Small intestine (tissue), 7 donors: Measurements from ENCODE around the gene ATXN10. TPM values are rescaled to one million over a fixed set of nuclear protein-coding genes. Genes with fewer than 3 reads are reported as not detected.
"Not testable (repeated sequence)": the region's sequence is repeated elsewhere in the genome, so short reads cannot be mapped to it uniquely, and the experiment has no call there.

Experiments used
- DNase-seq, 2 donors: peaks; one replicate each; pipeline versions ENCODE4 v3.0.0 to v3.0.0-alpha.2; 2013
- FAIRE-seq: peaks from 2 replicates; lab custom pipeline; 2012; peaks lifted over from hg19 to GRCh38; lab: Jason Lieb, UNC
- H3K27ac ChIP-seq, 3 donors: one replicate each; pipeline ENCODE4 v1.5.1; 2013; ENCODE audit warnings: low read length in 2 of 3, mild to moderate bottlenecking in 2 of 3, control low read depth in 1 of 3, inconsistent platforms in 1 of 3, low read depth in 1 of 3, moderate library complexity in 1 of 3
- H3K27me3 ChIP-seq, 3 donors: one replicate each; pipeline ENCODE4 v1.6.1; 2013; ENCODE audit warnings: low read length in 3 of 3, inconsistent platforms in 1 of 3; ENCODE audit not compliant: control insufficient read depth in 3 of 3, insufficient read depth in 3 of 3
- H3K36me3 ChIP-seq, 3 donors: one replicate each; pipeline ENCODE4 v1.6.1; 2013; ENCODE audit warnings: low read length in 3 of 3, inconsistent platforms in 1 of 3, low read depth in 1 of 3, mild to moderate bottlenecking in 1 of 3, moderate library complexity in 1 of 3; ENCODE audit not compliant: control insufficient read depth in 3 of 3, insufficient read depth in 2 of 3
- H3K4me1 ChIP-seq, 3 donors: one replicate each; pipeline ENCODE4 v1.6.1; 2013; ENCODE audit warnings: low read length in 2 of 3, inconsistent platforms in 1 of 3, low read depth in 1 of 3, mild to moderate bottlenecking in 1 of 3, moderate library complexity in 1 of 3; ENCODE audit not compliant: control insufficient read depth in 3 of 3, insufficient read depth in 2 of 3
- H3K4me3 ChIP-seq, 3 donors: one replicate each; pipeline ENCODE4 v1.5.1; 2013; ENCODE audit warnings: low read length in 3 of 3, control low read depth in 1 of 3, inconsistent platforms in 1 of 3, low read depth in 1 of 3, mild to moderate bottlenecking in 1 of 3, moderate library complexity in 1 of 3
- H3K9me3 ChIP-seq, 2 donors: one replicate each; pipeline ENCODE4 v1.6.1; 2013; ENCODE audit warnings: low read depth in 1 of 2, low read length in 1 of 2; ENCODE audit not compliant: control insufficient read depth in 2 of 2, insufficient read depth in 1 of 2
- WGBS, 3 donors: extraction: QIAGEN DNeasy Blood & Tissue Kit; methylation state at CpG; one replicate each; pipeline ENCODE4 v1.1.7; 2013; 5-methylcytosine and 5-hydroxymethylcytosine counted together
- polyA plus RNA-seq, 4 donors: library from polyadenylated mRNA; stranded (reverse) in 3 of 4; unstranded in 1 of 4; fragments of 200-250 nt in 3 of 4; fragments of 120-200 nt in 1 of 4; gene quantifications; one replicate each; pipeline versions ENCODE4 v1.2.1 to v1.2.3, GENCODE V29; 2013
- donor health status: healthy with polysubstance abuse.
- donor health status: control.
- donor health status: control.
- donor health status: Bipolar disorder and iron deficiency.
- donor health status: healthy.

ATXN10 gene
- polyA plus RNA-seq, 4 donors: 15.4 to 74.3 (median 39.2) TPM

- peaks cover 0 to 22% of the 10 kb centered on the region in 2 donors for H3K9me3 ChIP-seq
- no peak overlapping the region for H3K4me3 ChIP-seq
- H3K27ac ChIP-seq: no peak overlapping the region
- DNase-seq: no peak
- peaks cover 0 to 20% (median 2%) of the 10 kb centered on the region in 3 donors for H3K36me3 ChIP-seq
- no peak for FAIRE-seq
- no peaks in the 10 kb centered on the region for H3K27me3 ChIP-seq
- 94 to 99% (median 97%) methylated on average over 3 of the region's 3 CpGs for WGBS, 3 donors
- no peaks in the 10 kb centered on the region for H3K4me1 ChIP-seq
These were observed 121.5 kb downstream of the ATXN10 start for GRCh38 chr22:45793161-45793560.

DNA sequence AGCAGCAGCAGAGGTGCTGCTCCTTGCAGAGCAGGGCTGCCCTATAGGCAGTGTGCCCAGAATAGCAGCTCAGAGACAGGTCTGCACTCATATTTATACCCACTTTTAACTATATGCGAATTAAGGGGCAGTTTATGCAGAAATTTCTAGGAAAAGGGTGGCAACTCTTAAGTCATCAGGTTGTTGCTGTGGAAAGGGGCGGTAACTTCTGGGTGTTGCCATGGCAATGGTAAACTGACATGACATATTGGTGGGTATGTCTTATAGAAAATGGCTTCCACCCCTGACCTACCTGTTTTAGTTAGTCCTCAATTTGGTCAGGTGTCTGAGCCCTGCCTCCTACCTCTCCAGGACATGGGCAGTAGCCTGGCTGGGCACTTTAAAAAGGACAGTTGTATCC is 122.3 kb downstream of the ATXN10 start:
- H3K4me1 ChIP-seq: no peaks in the 10 kb centered on the region
- no peak overlapping the region for H3K27ac ChIP-seq
- H3K4me3 ChIP-seq: no peak overlapping the region
- peaks cover 0 to 24% of the 10 kb centered on the region in 2 donors for H3K9me3 ChIP-seq
- no peaks in the 10 kb centered on the region for H3K27me3 ChIP-seq
- FAIRE-seq: no peak
- H3K36me3 ChIP-seq: peaks cover 0 to 20% (median 2%) of the 10 kb centered on the region in 3 donors
- 96 to 100% (median 99%) methylated on average over 2 of the region's 2 CpGs for WGBS, 3 donors
- no peak for DNase-seq

GRCh38 chr22:45796009-45796408 is 124.4 kb downstream of the ATXN10 start:
- H3K27me3 ChIP-seq, H3K4me1 ChIP-seq, FAIRE-seq, H3K27ac ChIP-seq, DNase-seq, H3K4me3 ChIP-seq: not testable (repeated sequence)
- H3K36me3 ChIP-seq: peaks cover 0 to 23% (median 2%) of the 10 kb centered on the region in 3 donors
- peaks cover 0 to 28% of the 10 kb centered on the region in 2 donors for H3K9me3 ChIP-seq
- WGBS, 3 donors: 96 to 99% (median 96%) methylated on average over 9 of the region's 9 CpGs

GRCh38 chr22:45799291-45799690 is 127.7 kb downstream of the ATXN10 start:
- Histone ChIP-seq H3K27me3 (no peaks in the 10 kb centered on the region), H3K36me3 (peaks cover 0 to 14% (median 0%) of the 10 kb centered on the region in 3 donors), H3K27ac (no peak overlapping the region), H3K9me3 (peaks cover 0 to 20% of the 10 kb centered on the region in 2 donors), H3K4me1 (no peaks in the 10 kb centered on the region), H3K4me3 (no peak overlapping the region)
- FAIRE-seq: no peak
- WGBS, 3 donors: 92 to 99% (median 95%) methylated on average over 2 of the region's 2 CpGs
- DNase-seq: no peak

GRCh38 chr22:45802054-45802453 is 130.4 kb downstream of the ATXN10 start:
- Histone ChIP-seq H3K36me3 (peaks cover 0 to 5% (median 0%) of the 10 kb centered on the region in 3 donors), H3K27me3 (no peaks in the 10 kb centered on the region), H3K27ac (no peak overlapping the region), H3K4me3 (no peak overlapping the region), H3K4me1 (no peaks in the 10 kb centered on the region), H3K9me3 (peaks cover 0 to 6% of the 10 kb centered on the region in 2 donors)
- WGBS, 3 donors: 87 to 91% (median 88%) methylated on average over 4 of the region's 4 CpGs
- FAIRE-seq (no peak), DNase-seq (no peak)

DNA sequence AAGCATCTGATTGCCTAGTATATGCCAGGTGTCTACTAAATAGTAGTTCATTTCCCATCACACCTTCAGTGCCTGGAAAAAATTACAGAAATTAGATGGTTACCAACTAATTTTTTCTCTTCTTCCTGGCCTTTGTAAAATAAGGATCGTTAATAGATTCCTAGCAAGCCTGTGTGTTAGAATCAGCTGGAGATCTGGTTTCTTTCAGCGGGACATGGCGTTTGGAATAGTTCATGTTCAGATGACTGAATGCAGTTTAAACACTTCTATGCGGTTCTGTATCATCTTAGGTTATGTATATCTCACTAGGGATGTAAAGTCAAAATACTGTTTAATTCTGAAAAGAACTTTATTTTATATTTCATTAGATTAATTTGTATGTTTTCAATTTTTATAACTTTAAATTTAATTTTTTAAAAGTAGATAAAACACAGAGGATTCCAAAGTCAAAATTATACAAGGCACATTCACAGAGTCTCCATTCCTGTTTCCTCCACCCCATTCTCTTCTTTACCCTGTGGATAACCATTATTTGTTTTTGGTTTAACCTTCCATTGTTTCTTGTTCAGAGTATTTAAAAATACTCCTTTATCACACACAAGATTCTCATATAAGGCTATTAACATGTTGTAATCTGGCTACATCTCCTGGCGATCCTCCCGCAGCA is 132.8 kb downstream of the ATXN10 start:
- H3K27ac ChIP-seq: no peak overlapping the region
- peaks cover 0 to 15% (median 0%) of the 10 kb centered on the region in 3 donors for H3K36me3 ChIP-seq
- no peak overlapping the region for H3K4me3 ChIP-seq
- H3K4me1 ChIP-seq: no peaks in the 10 kb centered on the region
- H3K9me3 ChIP-seq: no peaks in the 10 kb centered on the region
- DNase-seq (no peak), FAIRE-seq (no peak)
- 81 to 97% (median 97%) methylated on average over 6 of the region's 6 CpGs for WGBS, 3 donors
- no peaks in the 10 kb centered on the region for H3K27me3 ChIP-seq

GRCh38 chr22:45804986-45805325 is 133.3 kb downstream of the ATXN10 start:
- Histone ChIP-seq H3K27me3 (no peaks in the 10 kb centered on the region), H3K4me1 (no peaks in the 10 kb centered on the region), H3K9me3 (no peaks in the 10 kb centered on the region), H3K36me3 (peaks cover 0 to 15% (median 0%) of the 10 kb centered on the region in 3 donors), H3K27ac (no peak overlapping the region), H3K4me3 (no peak overlapping the region)
- FAIRE-seq (no peak), DNase-seq (no peak)
- 64 to 90% (median 75%) methylated on average over 3 of the region's 3 CpGs for WGBS, 3 donors

DNA sequence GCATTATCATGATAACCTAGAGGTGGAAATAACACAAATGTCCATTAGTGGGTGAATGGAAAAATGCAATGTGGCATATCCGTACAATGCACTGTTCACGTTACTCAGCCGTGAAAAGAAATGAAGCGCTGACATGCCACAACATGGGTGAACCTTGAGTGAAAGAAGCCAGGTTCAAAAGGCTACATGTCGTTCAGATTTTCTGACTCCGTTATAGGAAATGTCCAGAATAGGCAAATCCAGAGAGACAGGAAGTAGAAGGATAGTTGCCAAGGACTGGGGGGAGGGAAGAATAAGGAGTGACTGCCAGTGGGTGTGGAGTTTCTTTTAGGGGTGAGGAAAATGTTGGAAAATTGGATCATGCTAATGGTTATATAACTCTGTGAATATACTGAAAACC is 133.8 kb downstream of the ATXN10 start:
- no peak overlapping the region for H3K27ac ChIP-seq
- H3K36me3 ChIP-seq: peaks cover 0 to 15% (median 0%) of the 10 kb centered on the region in 3 donors
- 78 to 95% (median 87%) methylated on average over 6 of the region's 6 CpGs for WGBS, 3 donors
- FAIRE-seq (no peak), DNase-seq (no peak)
- no peaks in the 10 kb centered on the region for H3K4me1 ChIP-seq
- H3K4me3 ChIP-seq: no peak overlapping the region
- H3K27me3 ChIP-seq: no peaks in the 10 kb centered on the region
- H3K9me3 ChIP-seq: no peaks in the 10 kb centered on the region
